Caco-2 (cell line): Measurements from ENCODE around the gene AKAP7. TPM values are rescaled to one million over a fixed set of nuclear protein-coding genes. Genes with fewer than 3 reads are reported as not detected.

Source experiments
- BruUV-seq: library from RNA; stranded (reverse); fragments of 400-500 nt; replicated peaks from 2 replicates; lab custom pipeline; 2021; lab: Mats Ljungman, UMichigan
- CTCF ChIA-PET: fragments of 300-600 bp; sonication (Branson Sonifier 250); formaldehyde crosslinking; loops from one replicate; lab custom pipeline; 2022; ENCODE audit warnings: antibody characterized with exemption; lab: Charles Lee
- POLR2A ChIA-PET: fragments of 300-600 bp; sonication (Branson Sonifier 250); formaldehyde crosslinking; loops from one replicate; lab custom pipeline; 2022; ENCODE audit warnings: antibody characterized with exemption; lab: Charles Lee
- DNase-seq, 2 experiments: peaks; one replicate each; pipeline versions ENCODE4 v3.0.0 to v3.0.0-alpha.2; 2020 to 2022
- H3K27me3 ChIP-seq: replicated peaks from 2 replicates; pipeline ENCODE4 v1.6.0; 2011; ENCODE audit warnings: low read length; ENCODE audit not compliant: control insufficient read depth, insufficient read depth
- H3K36me3 ChIP-seq: 2 replicates; pipeline ENCODE4 v1.5.1; 2011; ENCODE audit warnings: low read length; ENCODE audit not compliant: control insufficient read depth, insufficient read depth
- H3K4me1 ChIP-seq: fragments of 250-450 bp; sonication (Bioruptor Pico); 2 replicates; pipeline ENCODE4 v1.5.1; 2020; ENCODE audit warnings: mild to moderate bottlenecking
- H3K4me3 ChIP-seq: 2 replicates; pipeline ENCODE4 v1.5.1; 2011; ENCODE audit warnings: low read depth, mild to moderate bottlenecking, control low read depth, low read length
- H3K9me3 ChIP-seq: fragments of 250-450 bp; sonication (Bioruptor Pico); 2 replicates; pipeline ENCODE4 v1.5.1; 2020; ENCODE audit warnings: mild to moderate bottlenecking, moderate library complexity
- H3K27ac Mint-ChIP-seq: one replicate; pipeline ENCODE4 v1.8.0; 2022; ENCODE audit warnings: mixed read lengths; ENCODE audit not compliant: unreplicated experiment
- H3K27me3 Mint-ChIP-seq: one replicate; pipeline ENCODE4 v1.8.0; 2022; ENCODE audit warnings: mixed read lengths; ENCODE audit not compliant: insufficient read depth, unreplicated experiment
- H3K36me3 Mint-ChIP-seq: one replicate; pipeline ENCODE4 v1.8.0; 2022; ENCODE audit warnings: mild to moderate bottlenecking, mixed read lengths; ENCODE audit not compliant: insufficient read depth, unreplicated experiment
- H3K4me1 Mint-ChIP-seq: one replicate; pipeline ENCODE4 v1.8.0; 2022; ENCODE audit warnings: low read depth, mixed read lengths; ENCODE audit not compliant: unreplicated experiment
- H3K4me3 Mint-ChIP-seq: one replicate; pipeline ENCODE4 v1.8.0; 2022; ENCODE audit warnings: mild to moderate bottlenecking, moderate library complexity, mixed read lengths; ENCODE audit not compliant: unreplicated experiment
- H3K9me3 Mint-ChIP-seq: one replicate; pipeline ENCODE4 v1.8.0; 2022; ENCODE audit warnings: mixed read lengths; ENCODE audit not compliant: unreplicated experiment
- intact Hi-C: fragments of 100-400 bp; cut with micrococcal nuclease; formaldehyde crosslinking; loops from one replicate; pipeline ENCODE4 v1.10.0; 2022; ENCODE audit not compliant: unreplicated experiment
- total RNA-seq: library from RNA; stranded (reverse); gene quantifications from 2 replicates; pipeline ENCODE4 v1.2.3, GENCODE V29; 2022
- TF ChIP-seq, protein P1 (sequence below), 2 experiments: fragments of 200-600 bp in 1 of 2; IDR thresholded peaks; 1 replicate in 1 of 2; 2 replicates in 1 of 2; pipeline versions ENCODE4 v1.5.1 to v1.8.0; 2011 to 2022; ENCODE audit warnings: antibody characterized with exemption in 1 of 2, control low read depth in 1 of 2, inconsistent platforms in 1 of 2, low read depth in 1 of 2, low read length in 1 of 2, mild to moderate bottlenecking in 1 of 2, moderate library complexity in 1 of 2; ENCODE audit not compliant: insufficient read depth in 1 of 2, severe bottlenecking in 1 of 2, unreplicated experiment in 1 of 2

Gene AKAP7
- total RNA-seq, 1 experiment from 2014 or later, result 5.6 TPM

DNA sequence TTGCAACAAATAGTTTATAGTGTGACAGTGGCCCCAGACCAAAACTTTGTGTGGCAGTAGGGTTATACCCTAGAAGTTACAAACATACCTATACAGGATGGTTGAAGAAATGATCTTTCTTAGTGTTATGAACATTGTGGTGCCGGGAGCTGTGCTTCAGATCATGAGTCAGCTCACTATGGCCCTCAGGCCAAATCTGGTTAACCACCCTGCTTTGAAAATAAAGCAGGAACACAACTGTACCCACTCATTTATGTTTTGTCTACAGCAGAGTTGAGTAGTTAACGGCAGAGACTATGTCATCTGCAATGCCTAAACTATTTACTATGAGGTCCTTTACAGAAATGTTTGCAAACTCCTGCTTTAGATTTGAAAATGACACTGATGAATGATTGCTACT lies 24.3 kb downstream of the AKAP7 start:
- peaks cover 13% of the 10 kb centered on the region for H3K4me1 ChIP-seq
- H3K36me3 ChIP-seq, result no peaks in the 10 kb centered on the region
- H3K4me3 ChIP-seq, result no peak overlapping the region
- Mint-ChIP-seq H3K9me3 (peaks cover 10% of the 10 kb centered on the region), H3K4me1 (peaks cover 19% of the 10 kb centered on the region), H3K27ac (no peak overlapping the region), H3K4me3 (no peak overlapping the region), H3K36me3 (no peaks in the 10 kb centered on the region), H3K27me3 (no peaks in the 10 kb centered on the region)
- DNase-seq, result no peak
- no peaks in the 10 kb centered on the region for H3K9me3 ChIP-seq
- no TSS peak for BruUV-seq
- ChIA-PET POLR2A (no interaction called here), CTCF (no interaction called here)
- H3K27me3 ChIP-seq, result no peaks in the 10 kb centered on the region
- TF ChIP-seq, protein P1, sequence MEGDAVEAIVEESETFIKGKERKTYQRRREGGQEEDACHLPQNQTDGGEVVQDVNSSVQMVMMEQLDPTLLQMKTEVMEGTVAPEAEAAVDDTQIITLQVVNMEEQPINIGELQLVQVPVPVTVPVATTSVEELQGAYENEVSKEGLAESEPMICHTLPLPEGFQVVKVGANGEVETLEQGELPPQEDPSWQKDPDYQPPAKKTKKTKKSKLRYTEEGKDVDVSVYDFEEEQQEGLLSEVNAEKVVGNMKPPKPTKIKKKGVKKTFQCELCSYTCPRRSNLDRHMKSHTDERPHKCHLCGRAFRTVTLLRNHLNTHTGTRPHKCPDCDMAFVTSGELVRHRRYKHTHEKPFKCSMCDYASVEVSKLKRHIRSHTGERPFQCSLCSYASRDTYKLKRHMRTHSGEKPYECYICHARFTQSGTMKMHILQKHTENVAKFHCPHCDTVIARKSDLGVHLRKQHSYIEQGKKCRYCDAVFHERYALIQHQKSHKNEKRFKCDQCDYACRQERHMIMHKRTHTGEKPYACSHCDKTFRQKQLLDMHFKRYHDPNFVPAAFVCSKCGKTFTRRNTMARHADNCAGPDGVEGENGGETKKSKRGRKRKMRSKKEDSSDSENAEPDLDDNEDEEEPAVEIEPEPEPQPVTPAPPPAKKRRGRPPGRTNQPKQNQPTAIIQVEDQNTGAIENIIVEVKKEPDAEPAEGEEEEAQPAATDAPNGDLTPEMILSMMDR (IDR thresholded peaks at IDR 0.05; ENCODE audit: insufficient read depth in 1 of 2, low read depth in 1 of 2, low read length in 1 of 2, severe bottlenecking in 1 of 2, unreplicated experiment in 1 of 2), result no peak
- intact Hi-C loops, result no loop called here

DNA sequence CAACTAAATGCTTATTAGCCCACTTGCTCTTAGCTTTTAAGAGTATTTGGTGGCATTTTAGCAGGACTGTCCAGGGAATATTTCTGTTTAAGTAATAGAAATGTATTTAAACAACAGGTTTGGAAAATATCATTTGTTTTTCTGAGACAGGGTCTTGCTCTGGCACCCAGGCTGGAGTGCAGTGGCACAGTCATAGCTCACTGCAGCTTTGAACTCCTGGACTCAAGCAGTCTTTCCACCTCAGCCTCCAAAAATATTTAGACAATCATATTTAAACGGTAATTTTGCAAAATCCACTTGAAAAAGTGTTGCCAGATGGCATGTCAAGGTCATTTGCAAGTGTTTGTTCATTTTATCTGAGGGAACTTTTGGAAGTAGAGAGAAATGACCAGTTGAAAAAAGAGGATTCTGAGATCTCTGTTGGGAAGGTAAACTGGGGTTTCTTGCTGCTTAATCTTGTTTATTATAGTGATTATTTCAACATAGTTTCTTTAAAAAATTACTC lies 25.0 kb downstream of the AKAP7 start:
- Histone ChIP-seq H3K4me1 (peaks cover 16% of the 10 kb centered on the region), H3K4me3 (no peak overlapping the region), H3K27me3 (no peaks in the 10 kb centered on the region), H3K9me3 (no peaks in the 10 kb centered on the region), H3K36me3 (no peaks in the 10 kb centered on the region)
- POLR2A ChIA-PET, result no interaction called here
- no peaks in the 10 kb centered on the region for H3K36me3 Mint-ChIP-seq
- no peak for DNase-seq
- peaks cover 10% of the 10 kb centered on the region for H3K9me3 Mint-ChIP-seq
- TF ChIP-seq, protein P1 (IDR thresholded peaks at IDR 0.05; ENCODE audit: insufficient read depth in 1 of 2, low read depth in 1 of 2, low read length in 1 of 2, severe bottlenecking in 1 of 2, unreplicated experiment in 1 of 2), result no peak
- BruUV-seq, result no TSS peak
- H3K27me3 Mint-ChIP-seq, result no peaks in the 10 kb centered on the region
- intact Hi-C loops, result no loop called here
- peaks cover 19% of the 10 kb centered on the region for H3K4me1 Mint-ChIP-seq
- no peak overlapping the region for H3K27ac Mint-ChIP-seq
- H3K4me3 Mint-ChIP-seq, result no peak overlapping the region
- CTCF ChIA-PET, result no interaction called here

DNA sequence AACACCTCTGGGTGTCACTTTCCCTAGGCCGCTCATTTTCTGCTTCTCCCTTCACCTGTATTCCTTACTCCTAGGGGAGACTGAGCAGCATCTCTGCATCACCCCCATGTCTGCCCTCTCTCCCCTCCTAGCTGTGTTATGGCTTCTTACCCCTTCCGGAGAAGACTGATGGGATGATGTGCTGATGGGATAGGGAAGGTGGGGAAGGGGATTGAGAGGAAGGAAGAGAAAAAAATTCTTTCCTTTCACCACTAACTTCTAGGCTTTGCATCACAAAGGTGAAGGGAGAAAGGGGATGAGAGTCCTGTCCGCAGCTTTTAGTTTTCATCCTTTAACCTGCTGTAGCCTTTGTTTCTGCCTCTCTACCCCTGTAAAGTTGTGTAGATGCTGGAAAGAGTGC lies 26.7 kb downstream of the AKAP7 start:
- no TSS peak for BruUV-seq
- ChIA-PET CTCF (no interaction called here), POLR2A (no interaction called here)
- Histone ChIP-seq H3K27me3 (no peaks in the 10 kb centered on the region), H3K4me3 (no peak overlapping the region), H3K4me1 (peaks cover 16% of the 10 kb centered on the region), H3K9me3 (no peaks in the 10 kb centered on the region), H3K36me3 (no peaks in the 10 kb centered on the region)
- Mint-ChIP-seq H3K9me3 (peaks cover 10% of the 10 kb centered on the region), H3K4me1 (peaks cover 19% of the 10 kb centered on the region), H3K27me3 (no peaks in the 10 kb centered on the region), H3K36me3 (no peaks in the 10 kb centered on the region), H3K27ac (no peak overlapping the region), H3K4me3 (no peak overlapping the region)
- intact Hi-C loops, result no loop called here
- DNase-seq, result no peak
- TF ChIP-seq, protein P1 (IDR thresholded peaks at IDR 0.05; ENCODE audit: insufficient read depth in 1 of 2, low read depth in 1 of 2, low read length in 1 of 2, severe bottlenecking in 1 of 2, unreplicated experiment in 1 of 2), result no peak
